Measurements from ENCODE around the gene CTBP2.

- TF ChIP-seq CTCF (conservative IDR thresholded peaks at IDR 0.05) (no peak), ZFX (IDR thresholded peaks at IDR 0.05) (no peak; the same call in 1 of the 2 replicates)
These were observed 7.7 kb downstream of the CTBP2 start for GRCh38 chr10:125152450-125153368.

Measured in C4-2B (cell line).